Caco-2 (cell line): Measurements from ENCODE around the gene COL15A1. TPM values are rescaled to one million over a fixed set of nuclear protein-coding genes. Genes with fewer than 3 reads are reported as not detected.

Experiments
- BruUV-seq: library from RNA; stranded (reverse); fragments of 400-500 nt; replicated peaks from 2 replicates; lab custom pipeline; 2021; lab: Mats Ljungman, UMichigan
- CTCF ChIA-PET: fragments of 300-600 bp; sonication (Branson Sonifier 250); formaldehyde crosslinking; loops from one replicate; lab custom pipeline; 2022; ENCODE audit warnings: antibody characterized with exemption; lab: Charles Lee
- POLR2A ChIA-PET: fragments of 300-600 bp; sonication (Branson Sonifier 250); formaldehyde crosslinking; loops from one replicate; lab custom pipeline; 2022; ENCODE audit warnings: antibody characterized with exemption; lab: Charles Lee
- DNase-seq, 2 experiments: peaks; one replicate each; pipeline versions ENCODE4 v3.0.0 to v3.0.0-alpha.2; 2020 to 2022
- H3K27me3 ChIP-seq: replicated peaks from 2 replicates; pipeline ENCODE4 v1.6.0; 2011; ENCODE audit warnings: low read length; ENCODE audit not compliant: control insufficient read depth, insufficient read depth
- H3K36me3 ChIP-seq: 2 replicates; pipeline ENCODE4 v1.5.1; 2011; ENCODE audit warnings: low read length; ENCODE audit not compliant: control insufficient read depth, insufficient read depth
- H3K4me1 ChIP-seq: fragments of 250-450 bp; sonication (Bioruptor Pico); 2 replicates; pipeline ENCODE4 v1.5.1; 2020; ENCODE audit warnings: mild to moderate bottlenecking
- H3K4me3 ChIP-seq: 2 replicates; pipeline ENCODE4 v1.5.1; 2011; ENCODE audit warnings: low read depth, mild to moderate bottlenecking, control low read depth, low read length
- H3K9me3 ChIP-seq: fragments of 250-450 bp; sonication (Bioruptor Pico); 2 replicates; pipeline ENCODE4 v1.5.1; 2020; ENCODE audit warnings: mild to moderate bottlenecking, moderate library complexity
- H3K27ac Mint-ChIP-seq: one replicate; pipeline ENCODE4 v1.8.0; 2022; ENCODE audit warnings: mixed read lengths; ENCODE audit not compliant: unreplicated experiment
- H3K27me3 Mint-ChIP-seq: one replicate; pipeline ENCODE4 v1.8.0; 2022; ENCODE audit warnings: mixed read lengths; ENCODE audit not compliant: insufficient read depth, unreplicated experiment
- H3K36me3 Mint-ChIP-seq: one replicate; pipeline ENCODE4 v1.8.0; 2022; ENCODE audit warnings: mild to moderate bottlenecking, mixed read lengths; ENCODE audit not compliant: insufficient read depth, unreplicated experiment
- H3K4me1 Mint-ChIP-seq: one replicate; pipeline ENCODE4 v1.8.0; 2022; ENCODE audit warnings: low read depth, mixed read lengths; ENCODE audit not compliant: unreplicated experiment
- H3K4me3 Mint-ChIP-seq: one replicate; pipeline ENCODE4 v1.8.0; 2022; ENCODE audit warnings: mild to moderate bottlenecking, moderate library complexity, mixed read lengths; ENCODE audit not compliant: unreplicated experiment
- H3K9me3 Mint-ChIP-seq: one replicate; pipeline ENCODE4 v1.8.0; 2022; ENCODE audit warnings: mixed read lengths; ENCODE audit not compliant: unreplicated experiment
- intact Hi-C: fragments of 100-400 bp; cut with micrococcal nuclease; formaldehyde crosslinking; loops from one replicate; pipeline ENCODE4 v1.10.0; 2022; ENCODE audit not compliant: unreplicated experiment
- total RNA-seq: library from RNA; stranded (reverse); gene quantifications from 2 replicates; pipeline ENCODE4 v1.2.3, GENCODE V29; 2022
- TF ChIP-seq, protein P1 (sequence below), 2 experiments: fragments of 200-600 bp in 1 of 2; IDR thresholded peaks; 1 replicate in 1 of 2; 2 replicates in 1 of 2; pipeline versions ENCODE4 v1.5.1 to v1.8.0; 2011 to 2022; ENCODE audit warnings: antibody characterized with exemption in 1 of 2, control low read depth in 1 of 2, inconsistent platforms in 1 of 2, low read depth in 1 of 2, low read length in 1 of 2, mild to moderate bottlenecking in 1 of 2, moderate library complexity in 1 of 2; ENCODE audit not compliant: insufficient read depth in 1 of 2, severe bottlenecking in 1 of 2, unreplicated experiment in 1 of 2

COL15A1 gene
- total RNA-seq, 1 experiment from 2014 or later = not detected

DNA sequence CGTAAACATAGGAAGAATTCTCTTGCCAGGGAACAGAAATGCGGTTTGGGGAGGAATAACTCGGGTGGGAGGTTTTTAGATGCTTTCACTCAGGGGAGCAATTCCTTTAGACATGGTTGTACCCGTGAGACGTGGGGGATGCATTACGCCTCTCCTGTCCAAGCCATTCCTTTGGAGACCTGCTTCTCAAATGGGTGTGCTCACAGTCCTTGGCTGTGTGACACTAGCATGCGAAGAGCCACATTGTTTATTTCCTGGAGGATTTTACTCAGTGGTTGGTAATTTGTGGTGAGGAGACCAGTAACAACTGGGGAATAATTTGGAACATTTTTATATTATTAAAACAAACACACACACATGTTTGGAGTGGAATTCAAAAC, 18.5 kb downstream of the COL15A1 start:
- Mint-ChIP-seq H3K9me3 (peaks cover 8% of the 10 kb centered on the region), H3K27me3 (peaks cover 8% of the 10 kb centered on the region), H3K36me3 (no peaks in the 10 kb centered on the region), H3K4me1 (no peaks in the 10 kb centered on the region), H3K4me3 (no peak overlapping the region), H3K27ac (no peak overlapping the region)
- H3K27me3 ChIP-seq = no peaks in the 10 kb centered on the region; the same call in 1 of the 2 replicates
- CTCF ChIA-PET = no interaction called here
- POLR2A ChIA-PET = no interaction called here
- intact Hi-C loops = no loop called here
- no peaks in the 10 kb centered on the region for H3K36me3 ChIP-seq
- BruUV-seq = no TSS peak
- no peak overlapping the region for H3K4me3 ChIP-seq
- DNase-seq = no peak
- TF ChIP-seq, protein P1, sequence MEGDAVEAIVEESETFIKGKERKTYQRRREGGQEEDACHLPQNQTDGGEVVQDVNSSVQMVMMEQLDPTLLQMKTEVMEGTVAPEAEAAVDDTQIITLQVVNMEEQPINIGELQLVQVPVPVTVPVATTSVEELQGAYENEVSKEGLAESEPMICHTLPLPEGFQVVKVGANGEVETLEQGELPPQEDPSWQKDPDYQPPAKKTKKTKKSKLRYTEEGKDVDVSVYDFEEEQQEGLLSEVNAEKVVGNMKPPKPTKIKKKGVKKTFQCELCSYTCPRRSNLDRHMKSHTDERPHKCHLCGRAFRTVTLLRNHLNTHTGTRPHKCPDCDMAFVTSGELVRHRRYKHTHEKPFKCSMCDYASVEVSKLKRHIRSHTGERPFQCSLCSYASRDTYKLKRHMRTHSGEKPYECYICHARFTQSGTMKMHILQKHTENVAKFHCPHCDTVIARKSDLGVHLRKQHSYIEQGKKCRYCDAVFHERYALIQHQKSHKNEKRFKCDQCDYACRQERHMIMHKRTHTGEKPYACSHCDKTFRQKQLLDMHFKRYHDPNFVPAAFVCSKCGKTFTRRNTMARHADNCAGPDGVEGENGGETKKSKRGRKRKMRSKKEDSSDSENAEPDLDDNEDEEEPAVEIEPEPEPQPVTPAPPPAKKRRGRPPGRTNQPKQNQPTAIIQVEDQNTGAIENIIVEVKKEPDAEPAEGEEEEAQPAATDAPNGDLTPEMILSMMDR (IDR thresholded peaks at IDR 0.05; ENCODE audit: insufficient read depth in 1 of 2, low read depth in 1 of 2, low read length in 1 of 2, severe bottlenecking in 1 of 2, unreplicated experiment in 1 of 2) = no peak
- H3K4me1 ChIP-seq = no peaks in the 10 kb centered on the region; the same call in 1 of the 2 replicates
- peaks cover 4% of the 10 kb centered on the region; the same call in 1 of the 2 replicates for H3K9me3 ChIP-seq

DNA sequence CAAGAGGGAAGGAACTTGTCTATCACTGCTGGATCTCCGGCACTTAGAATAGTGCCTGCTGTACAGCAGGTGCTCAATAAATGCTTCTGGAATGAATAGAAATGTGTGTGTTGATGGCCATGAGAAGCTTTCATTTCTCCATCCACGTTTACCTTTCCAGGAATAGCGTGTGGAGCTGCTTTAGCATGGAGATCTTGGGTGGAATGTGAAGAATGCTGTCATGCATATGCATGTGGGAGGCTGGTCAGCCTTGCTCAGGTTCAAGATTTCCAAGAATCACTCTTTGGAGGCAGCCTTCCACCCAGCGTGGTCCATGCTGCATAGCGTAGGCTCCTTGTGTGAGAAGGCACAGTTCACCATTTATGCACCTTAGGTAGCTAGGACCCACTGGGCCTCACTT, 19.2 kb downstream of the COL15A1 start:
- ChIA-PET CTCF (no interaction called here), POLR2A (no interaction called here)
- BruUV-seq = no TSS peak
- no peaks in the 10 kb centered on the region for H3K36me3 Mint-ChIP-seq
- H3K36me3 ChIP-seq = no peaks in the 10 kb centered on the region
- TF ChIP-seq, protein P1 (IDR thresholded peaks at IDR 0.05; ENCODE audit: insufficient read depth in 1 of 2, low read depth in 1 of 2, low read length in 1 of 2, severe bottlenecking in 1 of 2, unreplicated experiment in 1 of 2) = no peak
- H3K27me3 ChIP-seq = no peaks in the 10 kb centered on the region; the same call in 1 of the 2 replicates
- H3K27ac Mint-ChIP-seq = no peak overlapping the region
- no peak for DNase-seq
- peaks cover 1% of the 10 kb centered on the region for H3K9me3 Mint-ChIP-seq
- H3K4me3 ChIP-seq = no peak overlapping the region
- H3K9me3 ChIP-seq = no peaks in the 10 kb centered on the region
- H3K4me3 Mint-ChIP-seq = no peak overlapping the region
- no peaks in the 10 kb centered on the region for H3K4me1 Mint-ChIP-seq
- H3K27me3 Mint-ChIP-seq = peaks cover 8% of the 10 kb centered on the region
- H3K4me1 ChIP-seq = no peaks in the 10 kb centered on the region; the same call in 1 of the 2 replicates
- intact Hi-C loops = no loop called here

DNA sequence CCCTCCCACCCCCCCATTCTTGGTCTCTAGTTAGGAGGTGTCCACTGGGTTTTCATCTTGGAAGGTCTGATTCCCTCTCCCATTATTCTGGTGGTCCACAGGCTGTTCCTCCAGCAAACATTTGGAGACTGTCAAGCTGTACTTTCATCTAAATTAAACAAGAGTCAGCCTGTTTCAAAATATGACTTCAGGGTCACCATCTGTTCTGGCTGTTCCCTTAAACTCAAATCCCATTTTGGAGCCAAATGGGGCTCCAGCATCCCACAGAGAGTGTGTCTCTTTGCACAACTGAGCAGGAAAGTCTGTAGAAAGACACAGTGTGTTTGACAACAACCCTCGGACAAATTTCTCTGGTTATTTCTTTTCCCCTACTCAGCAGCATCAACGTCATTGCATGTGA, 20.5 kb downstream of the COL15A1 start:
- no peak overlapping the region for H3K4me3 ChIP-seq
- Mint-ChIP-seq H3K4me3 (no peak overlapping the region), H3K4me1 (no peaks in the 10 kb centered on the region), H3K9me3 (no peaks in the 10 kb centered on the region), H3K27me3 (peaks cover 8% of the 10 kb centered on the region), H3K27ac (no peak overlapping the region), H3K36me3 (no peaks in the 10 kb centered on the region)
- no peaks in the 10 kb centered on the region; the same call in 1 of the 2 replicates for H3K27me3 ChIP-seq
- intact Hi-C loops = no loop called here
- no peaks in the 10 kb centered on the region; the same call in 1 of the 2 replicates for H3K4me1 ChIP-seq
- TF ChIP-seq, protein P1 (IDR thresholded peaks at IDR 0.05; ENCODE audit: insufficient read depth in 1 of 2, low read depth in 1 of 2, low read length in 1 of 2, severe bottlenecking in 1 of 2, unreplicated experiment in 1 of 2) = no peak
- ChIA-PET CTCF (no interaction called here), POLR2A (no interaction called here)
- no TSS peak for BruUV-seq
- no peaks in the 10 kb centered on the region for H3K9me3 ChIP-seq
- H3K36me3 ChIP-seq = no peaks in the 10 kb centered on the region
- DNase-seq = no peak
